K562 (cell line): ENCODE data around the gene TMEM11. TPM values are rescaled to one million over a fixed set of nuclear protein-coding genes. Genes with fewer than 3 reads are reported as not detected.

Source experiments
- CBX2 ChIP-seq: fragments of 200-600 bp; sonication (generic); IDR thresholded peaks from one replicate; pipeline ENCODE4 v1.6.1; 2012; ENCODE audit warnings: mild to moderate bottlenecking, low read length, inconsistent platforms; ENCODE audit not compliant: insufficient read depth, poor library complexity, severe bottlenecking
- CEBPB ChIP-seq: fragments of 450-650 bp; IDR thresholded peaks from 2 replicates; pipeline ENCODE4 v1.6.1; 2016; ENCODE audit warnings: missing genetic modification characterization, missing compliant biosample characterization
- CEBPG ChIP-seq, 3 experiments: fragments of 200-800 bp in 1 of 3; sonication (Bioruptor generic) in 1 of 3; sonication (generic) in 1 of 3; formaldehyde crosslinking in 1 of 3; IDR thresholded peaks in 2 of 3; conservative IDR thresholded peaks in 1 of 3; 2 replicates each; pipeline versions ENCODE4 v1.6.1 to v1.8.0; 2016 to 2022; ENCODE audit warnings: missing compliant biosample characterization in 2 of 3, missing genetic modification characterization in 2 of 3, mild to moderate bottlenecking in 1 of 3, missing genetic modification reagents in 1 of 3
- ELF1 ChIP-seq: fragments of 200-800 bp; sonication (Bioruptor generic); IDR thresholded peaks from 2 replicates; pipeline ENCODE4 v1.6.1; 2016; ENCODE audit warnings: missing genetic modification characterization, missing compliant biosample characterization
- RAD21 ChIP-seq, 2 experiments: fragments of 250-450 bp in 1 of 2; fragments of 450-650 bp in 1 of 2; sonication (Bioruptor Pico) in 1 of 2; formaldehyde crosslinking in 1 of 2; IDR thresholded peaks in 1 of 2; conservative IDR thresholded peaks in 1 of 2; 2 replicates each; pipeline versions ENCODE4 v1.4.0 to v1.8.0; 2020 to 2022; ENCODE audit warnings: mild to moderate bottlenecking in 2 of 2, moderate library complexity in 1 of 2
- RBM25 ChIP-seq: fragments of 200-400 bp; formaldehyde crosslinking; IDR thresholded peaks from 2 replicates; pipeline ENCODE4 v1.6.1; 2018; ENCODE audit warnings: low read length, low read depth, moderate library complexity; ENCODE audit not compliant: severe bottlenecking
- RBM39 ChIP-seq: fragments of 200-400 bp; formaldehyde crosslinking; optimal IDR thresholded peaks from 2 replicates; pipeline ENCODE3; 2018; ENCODE audit warnings: low read depth, low read length
- SOX6 ChIP-seq: fragments of 450-650 bp; IDR thresholded peaks from 2 replicates; pipeline ENCODE4 v1.6.1; 2014; ENCODE audit warnings: mild to moderate bottlenecking
- STAT5B ChIP-seq: fragments of 250-450 bp; sonication (Bioruptor Pico); IDR thresholded peaks from 2 replicates; pipeline ENCODE4 v1.8.0; 2021; ENCODE audit warnings: mild to moderate bottlenecking, inconsistent platforms
- ZNF41 ChIP-seq: fragments of 250-450 bp; sonication (Bioruptor Pico); conservative IDR thresholded peaks from 2 replicates; pipeline ENCODE4 v1.4.0; 2020; ENCODE audit warnings: mild to moderate bottlenecking
- polyA plus RNA-seq, 8 experiments: library from polyadenylated mRNA; depleted of rRNA in 4 of 8; stranded (reverse) in 5 of 8; unstranded in 3 of 8; fragments of >200 nt; fragmentation: Nextera tagmentation in 2 of 8; fragmentation: Illumina TruSeq in 1 of 8; extraction: Ambion mirVana in 2 of 8; extraction: Trizol in 1 of 8; gene quantifications; 2 replicates each; pipeline versions ENCODE4 v1.2.1 to v1.2.3, GENCODE V29; 2011 to 2014; ENCODE audit warnings: inconsistent platforms in 1 of 8, missing spikeins in 1 of 8
- total RNA-seq, 7 experiments: library from RNA; depleted of rRNA in 6 of 7; stranded (reverse); fragments of >200 nt in 6 of 7; fragmentation: Illumina TruSeq in 2 of 7; extraction: Trizol in 2 of 7; gene quantifications; 2 replicates each; pipeline versions ENCODE4 v1.2.1 to v1.2.3, GENCODE V29; 2011 to 2021; ENCODE audit warnings: low replicate concordance in 1 of 7
- TF ChIP-seq, protein P1 (sequence below): IDR thresholded peaks from 2 replicates; pipeline ENCODE4 v1.6.1; 2011; ENCODE audit warnings: borderline replicate concordance, low read depth, mild to moderate bottlenecking, moderate library complexity, low read length; ENCODE audit not compliant: insufficient read depth, poor library complexity, severe bottlenecking
- TF ChIP-seq, protein P2 (sequence below), 2 experiments: IDR thresholded peaks in 1 of 2; conservative IDR thresholded peaks in 1 of 2; 2 replicates each; pipeline ENCODE4 v1.6.1; 2016; ENCODE audit warnings: low read depth in 2 of 2, mild to moderate bottlenecking in 1 of 2, missing compliant biosample characterization in 1 of 2, missing genetic modification characterization in 1 of 2, moderate library complexity in 1 of 2
- TF ChIP-seq, protein P3 (sequence below): fragments of 250-450 bp; sonication (Bioruptor Pico); IDR thresholded peaks from 2 replicates; pipeline ENCODE4 v1.5.0; 2021
- TF ChIP-seq, protein P4 (sequence below), 2 experiments: fragments of 450-650 bp in 1 of 2; IDR thresholded peaks; 2 replicates each; pipeline ENCODE4 v1.6.1; 2011 to 2017; ENCODE audit warnings: low read depth in 2 of 2, antibody characterized with exemption in 1 of 2, borderline replicate concordance in 1 of 2, low read length in 1 of 2, mild to moderate bottlenecking in 1 of 2, mixed read lengths in 1 of 2; ENCODE audit not compliant: control insufficient read depth in 1 of 2

TMEM11 gene
- total and polyA plus RNA-seq, 9 of the 15 experiments (the other 6 are each of a cell fraction or from before 2014, with no cell fraction given) = 12.0 to 40.7 (median 30.0) TPM

DNA sequence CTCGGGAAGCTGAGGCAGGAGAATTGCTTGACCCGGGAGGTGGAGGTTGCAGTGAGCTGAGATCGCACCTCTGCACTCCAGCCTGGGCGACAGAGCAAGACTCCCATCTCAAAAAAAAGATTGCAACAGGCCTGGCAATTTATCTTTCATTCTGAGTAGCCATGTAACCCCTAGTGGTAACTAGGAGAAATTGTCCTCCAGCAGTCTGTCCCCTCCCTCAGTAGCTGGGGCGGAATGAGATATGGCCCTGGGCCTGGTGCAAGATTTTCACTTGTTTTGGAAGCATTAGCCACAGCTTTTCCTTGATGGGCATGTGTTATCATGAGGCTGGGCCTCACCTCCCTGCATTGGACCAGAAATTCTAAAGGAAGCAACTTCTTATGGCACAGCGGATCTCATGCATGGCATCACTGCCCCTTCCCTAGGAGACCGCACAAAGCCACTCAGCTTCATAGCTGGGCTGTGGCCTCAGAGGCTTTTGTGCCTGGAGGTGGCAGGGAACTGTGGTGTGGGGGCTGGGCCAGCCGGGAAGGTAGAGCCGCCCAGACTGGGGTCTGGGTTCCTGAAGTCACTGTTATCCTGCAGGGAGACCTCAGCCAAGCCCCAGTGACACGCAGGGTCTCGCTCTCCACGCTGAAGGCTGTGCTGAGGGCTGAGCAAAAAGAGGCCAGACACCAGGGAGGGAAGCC, 25.9 kb upstream of the TMEM11 start (continued):
- TF ChIP-seq, protein P1, sequence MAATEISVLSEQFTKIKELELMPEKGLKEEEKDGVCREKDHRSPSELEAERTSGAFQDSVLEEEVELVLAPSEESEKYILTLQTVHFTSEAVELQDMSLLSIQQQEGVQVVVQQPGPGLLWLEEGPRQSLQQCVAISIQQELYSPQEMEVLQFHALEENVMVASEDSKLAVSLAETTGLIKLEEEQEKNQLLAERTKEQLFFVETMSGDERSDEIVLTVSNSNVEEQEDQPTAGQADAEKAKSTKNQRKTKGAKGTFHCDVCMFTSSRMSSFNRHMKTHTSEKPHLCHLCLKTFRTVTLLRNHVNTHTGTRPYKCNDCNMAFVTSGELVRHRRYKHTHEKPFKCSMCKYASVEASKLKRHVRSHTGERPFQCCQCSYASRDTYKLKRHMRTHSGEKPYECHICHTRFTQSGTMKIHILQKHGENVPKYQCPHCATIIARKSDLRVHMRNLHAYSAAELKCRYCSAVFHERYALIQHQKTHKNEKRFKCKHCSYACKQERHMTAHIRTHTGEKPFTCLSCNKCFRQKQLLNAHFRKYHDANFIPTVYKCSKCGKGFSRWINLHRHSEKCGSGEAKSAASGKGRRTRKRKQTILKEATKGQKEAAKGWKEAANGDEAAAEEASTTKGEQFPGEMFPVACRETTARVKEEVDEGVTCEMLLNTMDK = peak; percentile 34
- TF ChIP-seq STAT5B (CRISPR knock-in tag) = no peak
- TF ChIP-seq CEBPG (CRISPR knock-in tag; IDR thresholded peaks at IDR 0.05) = peak; percentile 46; the same call in 1 of the 2 replicates
- TF ChIP-seq CEBPG (tag; conservative IDR thresholded peaks at IDR 0.05 in 1 of 2, IDR thresholded peaks at IDR 0.05 in 1 of 2) = peak; percentile 36 to 71; a peak in 2 of 4 replicates
- TF ChIP-seq RBM39 = no peak
- no peak for TF ChIP-seq SOX6
- TF ChIP-seq CBX2 = no peak
- TF ChIP-seq RAD21 (CRISPR knock-in tag; conservative IDR thresholded peaks at IDR 0.05 in 1 of 2, IDR thresholded peaks at IDR 0.05 in 1 of 2) = peak; percentile 12 to 51; a peak in 2 of 4 replicates
- TF ChIP-seq, protein P2, sequence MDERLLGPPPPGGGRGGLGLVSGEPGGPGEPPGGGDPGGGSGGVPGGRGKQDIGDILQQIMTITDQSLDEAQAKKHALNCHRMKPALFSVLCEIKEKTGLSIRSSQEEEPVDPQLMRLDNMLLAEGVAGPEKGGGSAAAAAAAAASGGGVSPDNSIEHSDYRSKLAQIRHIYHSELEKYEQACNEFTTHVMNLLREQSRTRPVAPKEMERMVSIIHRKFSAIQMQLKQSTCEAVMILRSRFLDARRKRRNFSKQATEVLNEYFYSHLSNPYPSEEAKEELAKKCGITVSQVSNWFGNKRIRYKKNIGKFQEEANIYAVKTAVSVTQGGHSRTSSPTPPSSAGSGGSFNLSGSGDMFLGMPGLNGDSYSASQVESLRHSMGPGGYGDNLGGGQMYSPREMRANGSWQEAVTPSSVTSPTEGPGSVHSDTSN (CRISPR knock-in tag; IDR thresholded peaks at IDR 0.05; ENCODE audit: low read depth) = no peak
- TF ChIP-seq, protein P2 (tag; conservative IDR thresholded peaks at IDR 0.05; ENCODE audit: low read depth) = peak; percentile 65; the same call in 1 of the 2 replicates
- TF ChIP-seq, protein P3, sequence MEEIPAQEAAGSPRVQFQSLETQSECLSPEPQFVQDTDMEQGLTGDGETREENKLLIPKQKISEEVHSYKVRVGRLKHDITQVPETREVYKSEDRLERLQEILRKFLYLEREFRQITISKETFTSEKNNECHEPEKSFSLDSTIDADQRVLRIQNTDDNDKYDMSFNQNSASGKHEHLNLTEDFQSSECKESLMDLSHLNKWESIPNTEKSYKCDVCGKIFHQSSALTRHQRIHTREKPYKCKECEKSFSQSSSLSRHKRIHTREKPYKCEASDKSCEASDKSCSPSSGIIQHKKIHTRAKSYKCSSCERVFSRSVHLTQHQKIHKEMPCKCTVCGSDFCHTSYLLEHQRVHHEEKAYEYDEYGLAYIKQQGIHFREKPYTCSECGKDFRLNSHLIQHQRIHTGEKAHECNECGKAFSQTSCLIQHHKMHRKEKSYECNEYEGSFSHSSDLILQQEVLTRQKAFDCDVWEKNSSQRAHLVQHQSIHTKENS (CRISPR knock-in tag) = no peak
- TF ChIP-seq, protein P4, sequence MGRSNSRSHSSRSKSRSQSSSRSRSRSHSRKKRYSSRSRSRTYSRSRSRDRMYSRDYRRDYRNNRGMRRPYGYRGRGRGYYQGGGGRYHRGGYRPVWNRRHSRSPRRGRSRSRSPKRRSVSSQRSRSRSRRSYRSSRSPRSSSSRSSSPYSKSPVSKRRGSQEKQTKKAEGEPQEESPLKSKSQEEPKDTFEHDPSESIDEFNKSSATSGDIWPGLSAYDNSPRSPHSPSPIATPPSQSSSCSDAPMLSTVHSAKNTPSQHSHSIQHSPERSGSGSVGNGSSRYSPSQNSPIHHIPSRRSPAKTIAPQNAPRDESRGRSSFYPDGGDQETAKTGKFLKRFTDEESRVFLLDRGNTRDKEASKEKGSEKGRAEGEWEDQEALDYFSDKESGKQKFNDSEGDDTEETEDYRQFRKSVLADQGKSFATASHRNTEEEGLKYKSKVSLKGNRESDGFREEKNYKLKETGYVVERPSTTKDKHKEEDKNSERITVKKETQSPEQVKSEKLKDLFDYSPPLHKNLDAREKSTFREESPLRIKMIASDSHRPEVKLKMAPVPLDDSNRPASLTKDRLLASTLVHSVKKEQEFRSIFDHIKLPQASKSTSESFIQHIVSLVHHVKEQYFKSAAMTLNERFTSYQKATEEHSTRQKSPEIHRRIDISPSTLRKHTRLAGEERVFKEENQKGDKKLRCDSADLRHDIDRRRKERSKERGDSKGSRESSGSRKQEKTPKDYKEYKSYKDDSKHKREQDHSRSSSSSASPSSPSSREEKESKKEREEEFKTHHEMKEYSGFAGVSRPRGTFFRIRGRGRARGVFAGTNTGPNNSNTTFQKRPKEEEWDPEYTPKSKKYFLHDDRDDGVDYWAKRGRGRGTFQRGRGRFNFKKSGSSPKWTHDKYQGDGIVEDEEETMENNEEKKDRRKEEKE (IDR thresholded peaks at IDR 0.05; ENCODE audit: borderline replicate concordance in 1 of 2, control insufficient read depth in 1 of 2, low read depth in 2 of 2, low read length in 1 of 2) = no peak
- TF ChIP-seq RBM25 = no peak
- TF ChIP-seq CEBPB (tag) = peak; percentile 86
- TF ChIP-seq ZNF41 (CRISPR knock-in tag) = no peak
- TF ChIP-seq ELF1 (tag) = no peak
